Activated gamma-delta T cell (primary cell): ENCODE data around the gene IFI44L.

ENCODE experiments used
- DNase-seq: peaks from one replicate; lab custom pipeline; 2025; lab: John Stamatoyannopoulos, UW
- total RNA-seq, 2 donors: gene quantifications; one replicate each; lab custom pipeline; 2026; lab: John Stamatoyannopoulos, UW

The IFI44L gene
- 5.5 to 33.7 reads per million in 2 donors for total RNA-seq

- DNase-seq, result no peak
Observed at GRCh38 chr1:78619803-78620579, at the start of gene IFI44L. Gene IFI44L (plus strand): TSS chr1:78620448. CDS start chr1:78627916, 7,468 bp downstream.

- DNase-seq, result no peak
Observed at GRCh38 chr1:78570539-78570938, 49.7 kb upstream of the IFI44L start.

- no peak for DNase-seq
Observed at GRCh38 chr1:78577257-78578100, 42.8 kb upstream of the IFI44L start.

- DNase-seq, result no peak
Observed at GRCh38 chr1:78586572-78586971, 33.7 kb upstream of the IFI44L start.

GRCh38 chr1:78587211-78587610, 33.0 kb upstream of the IFI44L start:
- DNase-seq, result no peak

- no peak for DNase-seq
Observed at GRCh38 chr1:78591971-78592370, 28.3 kb upstream of the IFI44L start.

GRCh38 chr1:78599294-78599693, 21.0 kb upstream of the IFI44L start:
- DNase-seq, result no peak

GRCh38 chr1:78601068-78601467, 19.2 kb upstream of the IFI44L start:
- DNase-seq, result no peak

GRCh38 chr1:78603206-78603605, 17.0 kb upstream of the IFI44L start:
- DNase-seq, result no peak

- no peak for DNase-seq
Observed at GRCh38 chr1:78604643-78605042, 15.6 kb upstream of the IFI44L start.

GRCh38 chr1:78606274-78606673, 14.0 kb upstream of the IFI44L start:
- DNase-seq, result no peak

GRCh38 chr1:78607334-78607927, 12.8 kb upstream of the IFI44L start:
- no peak for DNase-seq

- DNase-seq, result no peak
Observed at GRCh38 chr1:78607944-78608343, 12.3 kb upstream of the IFI44L start.

- no peak for DNase-seq
Observed at GRCh38 chr1:78617615-78618026, 2.6 kb upstream of the IFI44L start.

GRCh38 chr1:78619032-78619431, 1.2 kb upstream of the IFI44L start:
- DNase-seq, result no peak

GRCh38 chr1:78619446-78619802, 824 bp upstream of the IFI44L start:
- no peak for DNase-seq

GRCh38 chr1:78620666-78621065, 418 bp downstream of the IFI44L start:
- DNase-seq, result no peak

GRCh38 chr1:78622548-78622947, 2.3 kb downstream of the IFI44L start:
- no peak for DNase-seq

- no peak for DNase-seq
Observed at GRCh38 chr1:78624035-78624434, 3.8 kb downstream of the IFI44L start.

- DNase-seq, result no peak
Observed at GRCh38 chr1:78627321-78627720, 7.1 kb downstream of the IFI44L start.

- no peak for DNase-seq
Observed at GRCh38 chr1:78630600-78630999, 10.4 kb downstream of the IFI44L start.

- DNase-seq, result no peak
Observed at GRCh38 chr1:78633209-78633608, 13.0 kb downstream of the IFI44L start.

- DNase-seq, result no peak
Observed at GRCh38 chr1:78640462-78640861, 20.2 kb downstream of the IFI44L start.
